ENCODE data around the gene MRRF.

MRRF gene

GRCh38 chr9:122252796-122253195, 11.9 kb upstream of the MRRF start:
- Histone ChIP-seq H3K9me3 (ENCODE audit: control insufficient read depth, low read length) (no peaks in the 10 kb centered on the region), H3K4me3 (ENCODE audit: extremely low read depth, insufficient read depth, low read length, poor library complexity, severe bottlenecking) (no peak overlapping the region), H3K4me1 (ENCODE audit: control insufficient read depth, insufficient read depth, low read length, poor library complexity, severe bottlenecking) (peaks cover 8% of the 10 kb centered on the region), H3K36me3 (ENCODE audit: control insufficient read depth, insufficient read depth, low read length) (peaks cover 55% of the 10 kb centered on the region), H3K27ac (ENCODE audit: low read depth, low read length, severe bottlenecking) (no peak overlapping the region)
- WGBS, 2 experiments (ENCODE audit: insufficient coverage in 2 of 2): 49 to 100% methylated on average over 1 to 4 of the region's 5 CpGs

GRCh38 chr9:122254761-122255160, 9.9 kb upstream of the MRRF start:
- peaks cover 56% of the 10 kb centered on the region for H3K36me3 ChIP-seq (ENCODE audit: control insufficient read depth, insufficient read depth, low read length)
- H3K4me1 ChIP-seq (ENCODE audit: control insufficient read depth, insufficient read depth, low read length, poor library complexity, severe bottlenecking): peaks cover 8% of the 10 kb centered on the region
- peak overlapping the region; percentile 80 for H3K27ac ChIP-seq (ENCODE audit: low read depth, low read length, severe bottlenecking)
- WGBS, 2 experiments (ENCODE audit: insufficient coverage in 2 of 2): 92 to 100% methylated on average over 1 to 2 of the region's 3 CpGs
- H3K4me3 ChIP-seq (ENCODE audit: extremely low read depth, insufficient read depth, low read length, poor library complexity, severe bottlenecking): no peak overlapping the region
- no peaks in the 10 kb centered on the region for H3K9me3 ChIP-seq (ENCODE audit: control insufficient read depth, low read length)

- no peak overlapping the region for H3K4me3 ChIP-seq (ENCODE audit: extremely low read depth, insufficient read depth, low read length, poor library complexity, severe bottlenecking)
- peaks cover 8% of the 10 kb centered on the region for H3K4me1 ChIP-seq (ENCODE audit: control insufficient read depth, insufficient read depth, low read length, poor library complexity, severe bottlenecking)
- H3K9me3 ChIP-seq (ENCODE audit: control insufficient read depth, low read length): no peaks in the 10 kb centered on the region
- no peak overlapping the region for H3K27ac ChIP-seq (ENCODE audit: low read depth, low read length, severe bottlenecking)
- peaks cover 57% of the 10 kb centered on the region for H3K36me3 ChIP-seq (ENCODE audit: control insufficient read depth, insufficient read depth, low read length)
- 86 to 100% methylated on average over 2 of the region's 5 CpGs for WGBS, 2 experiments (ENCODE audit: insufficient coverage in 2 of 2)
Measured at GRCh38 chr9:122256206-122256605, 8.5 kb upstream of the MRRF start.

GRCh38 chr9:122258886-122259415, 5.7 kb upstream of the MRRF start:
- 100% methylated on average over 1 of the region's 2 CpGs for WGBS, 2 experiments (ENCODE audit: insufficient coverage in 2 of 2)
- Histone ChIP-seq H3K27ac (ENCODE audit: low read depth, low read length, severe bottlenecking) (no peak overlapping the region), H3K9me3 (ENCODE audit: control insufficient read depth, low read length) (no peaks in the 10 kb centered on the region), H3K4me3 (ENCODE audit: extremely low read depth, insufficient read depth, low read length, poor library complexity, severe bottlenecking) (no peak overlapping the region), H3K36me3 (ENCODE audit: control insufficient read depth, insufficient read depth, low read length) (peaks cover 54% of the 10 kb centered on the region), H3K4me1 (ENCODE audit: control insufficient read depth, insufficient read depth, low read length, poor library complexity, severe bottlenecking) (peaks cover 4% of the 10 kb centered on the region)

- peaks cover 9% of the 10 kb centered on the region for H3K4me1 ChIP-seq (ENCODE audit: control insufficient read depth, insufficient read depth, low read length, poor library complexity, severe bottlenecking)
- peaks cover 54% of the 10 kb centered on the region for H3K36me3 ChIP-seq (ENCODE audit: control insufficient read depth, insufficient read depth, low read length)
- no CpG with 5 or more reads among the region's 1 CpG for WGBS, 2 experiments (ENCODE audit: insufficient coverage in 2 of 2)
- H3K9me3 ChIP-seq (ENCODE audit: control insufficient read depth, low read length): no peaks in the 10 kb centered on the region
- no peak overlapping the region for H3K27ac ChIP-seq (ENCODE audit: low read depth, low read length, severe bottlenecking)
- H3K4me3 ChIP-seq (ENCODE audit: extremely low read depth, insufficient read depth, low read length, poor library complexity, severe bottlenecking): no peak overlapping the region
Measured at GRCh38 chr9:122261469-122261881, 3.2 kb upstream of the MRRF start.

GRCh38 chr9:122262073-122262472, 2.6 kb upstream of the MRRF start:
- no peak overlapping the region for H3K4me3 ChIP-seq (ENCODE audit: extremely low read depth, insufficient read depth, low read length, poor library complexity, severe bottlenecking)
- no peaks in the 10 kb centered on the region for H3K9me3 ChIP-seq (ENCODE audit: control insufficient read depth, low read length)
- peaks cover 51% of the 10 kb centered on the region for H3K36me3 ChIP-seq (ENCODE audit: control insufficient read depth, insufficient read depth, low read length)
- no peak overlapping the region for H3K27ac ChIP-seq (ENCODE audit: low read depth, low read length, severe bottlenecking)
- no CpG with 5 or more reads among the region's 1 CpG for WGBS, 2 experiments (ENCODE audit: insufficient coverage in 2 of 2)
- peaks cover 9% of the 10 kb centered on the region for H3K4me1 ChIP-seq (ENCODE audit: control insufficient read depth, insufficient read depth, low read length, poor library complexity, severe bottlenecking)

- Histone ChIP-seq H3K9me3 (ENCODE audit: control insufficient read depth, low read length) (no peaks in the 10 kb centered on the region), H3K4me3 (ENCODE audit: extremely low read depth, insufficient read depth, low read length, poor library complexity, severe bottlenecking) (peak overlapping the region; percentile 84), H3K36me3 (ENCODE audit: control insufficient read depth, insufficient read depth, low read length) (peaks cover 44% of the 10 kb centered on the region), H3K27ac (ENCODE audit: low read depth, low read length, severe bottlenecking) (peak overlapping the region; percentile 96), H3K4me1 (ENCODE audit: control insufficient read depth, insufficient read depth, low read length, poor library complexity, severe bottlenecking) (peaks cover 9% of the 10 kb centered on the region)
- WGBS, 2 experiments (ENCODE audit: insufficient coverage in 2 of 2): 29 to 37% methylated on average over 6 to 13 of the region's 13 CpGs
Measured at GRCh38 chr9:122263699-122264349, 858 bp upstream of the MRRF start.

GRCh38 chr9:122265149-122265915, 650 bp downstream of the MRRF start:
- WGBS, 2 experiments (ENCODE audit: insufficient coverage in 2 of 2): 18 to 20% methylated on average over 9 to 15 of the region's 17 CpGs
- H3K36me3 ChIP-seq (ENCODE audit: control insufficient read depth, insufficient read depth, low read length): peaks cover 31% of the 10 kb centered on the region
- H3K4me3 ChIP-seq (ENCODE audit: extremely low read depth, insufficient read depth, low read length, poor library complexity, severe bottlenecking): peak overlapping the region; percentile 84
- no peaks in the 10 kb centered on the region for H3K9me3 ChIP-seq (ENCODE audit: control insufficient read depth, low read length)
- peak overlapping the region; percentile 96 for H3K27ac ChIP-seq (ENCODE audit: low read depth, low read length, severe bottlenecking)
- H3K4me1 ChIP-seq (ENCODE audit: control insufficient read depth, insufficient read depth, low read length, poor library complexity, severe bottlenecking): peaks cover 9% of the 10 kb centered on the region

GRCh38 chr9:122268041-122268814, 3.5 kb downstream of the MRRF start:
- WGBS, 2 experiments (ENCODE audit: insufficient coverage in 2 of 2): 90 to 98% methylated on average over 2 to 4 of the region's 6 CpGs
- peaks cover 29% of the 10 kb centered on the region for H3K36me3 ChIP-seq (ENCODE audit: control insufficient read depth, insufficient read depth, low read length)

GRCh38 chr9:122274055-122274454, 9.4 kb downstream of the MRRF start:
- 83 to 94% methylated on average over 2 of the region's 2 CpGs for WGBS, 2 experiments (ENCODE audit: insufficient coverage in 2 of 2)
- Histone ChIP-seq H3K4me3 (ENCODE audit: extremely low read depth, insufficient read depth, low read length, poor library complexity, severe bottlenecking) (no peak overlapping the region), H3K9me3 (ENCODE audit: control insufficient read depth, low read length) (peaks cover 22% of the 10 kb centered on the region), H3K27ac (ENCODE audit: low read depth, low read length, severe bottlenecking) (no peak overlapping the region), H3K4me1 (ENCODE audit: control insufficient read depth, insufficient read depth, low read length, poor library complexity, severe bottlenecking) (no peaks in the 10 kb centered on the region), H3K36me3 (ENCODE audit: control insufficient read depth, insufficient read depth, low read length) (peaks cover 61% of the 10 kb centered on the region)

More at GRCh38 chr9:122268041-122268814, 3.5 kb downstream of the MRRF start:
- Histone ChIP-seq H3K4me1 (ENCODE audit: control insufficient read depth, insufficient read depth, low read length, poor library complexity, severe bottlenecking) (peaks cover 9% of the 10 kb centered on the region), H3K9me3 (ENCODE audit: control insufficient read depth, low read length) (no peaks in the 10 kb centered on the region), H3K4me3 (ENCODE audit: extremely low read depth, insufficient read depth, low read length, poor library complexity, severe bottlenecking) (no peak overlapping the region), H3K27ac (ENCODE audit: low read depth, low read length, severe bottlenecking) (no peak overlapping the region)
